Measurements from ENCODE around the gene BPGM. TPM values are rescaled to one million over a fixed set of nuclear protein-coding genes. Genes with fewer than 3 reads are reported as not detected.

Gene BPGM
- total and polyA plus RNA-seq, 11 donors, result 12.3 to 26.0 (median 15.4) TPM

DNA sequence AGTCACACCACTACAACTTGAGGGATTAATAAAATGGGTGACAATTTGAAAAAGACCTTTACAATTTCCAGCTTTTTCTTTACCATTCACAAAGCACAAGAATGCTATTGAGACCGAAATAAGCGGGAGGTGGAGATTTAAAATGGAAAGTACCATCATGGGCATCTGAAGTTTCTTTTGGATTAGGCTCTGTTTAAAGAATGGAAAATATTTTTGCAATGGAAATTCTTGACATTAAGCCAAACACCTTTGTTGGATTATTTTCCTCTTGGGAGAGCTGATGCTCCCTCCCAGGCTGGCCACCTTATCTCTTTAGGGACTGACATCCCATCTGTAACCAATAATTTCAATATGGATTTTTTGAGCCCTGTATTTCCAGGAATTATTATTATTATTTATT lies 62.5 kb downstream of the BPGM start:
- intact Hi-C loops (cut with DNase I), result loop anchor here in 2 of 10 donors (5.0 to 10.0 kb wide), 2 partner anchors 146 to 228 kb away; no protein-coding TSS in a partner anchor
- H3K27ac ChIP-seq, result peak overlapping the region in 1 of 12 donors; percentile 1
- ATAC-seq, result no peak

GRCh38 chr7:134710511-134710853 lies 63.8 kb downstream of the BPGM start:
- Histone ChIP-seq H3K27ac (peak overlapping the region in 1 of 12 donors; percentile 26), H3K4me1 (peaks cover 0 to 5% (median 0%) of the 10 kb centered on the region in 12 donors), H3K4me3 (no peak overlapping the region), H3K36me3 (no peaks in the 10 kb centered on the region), H3K9me3 (no peaks in the 10 kb centered on the region), H3K27me3 (no peaks in the 10 kb centered on the region)
- intact Hi-C loops (cut with DNase I), result no loop called here
- ATAC-seq (peak in 1 of 4 donors; percentile 50), DNase-seq (no peak)
- WGBS, 4 donors, result 86 to 93% (median 91%) methylated on average over 8 of the region's 8 CpGs
- no peak for TF ChIP-seq POLR2A (IDR thresholded peaks at IDR 0.05)
- TF ChIP-seq, protein P1, sequence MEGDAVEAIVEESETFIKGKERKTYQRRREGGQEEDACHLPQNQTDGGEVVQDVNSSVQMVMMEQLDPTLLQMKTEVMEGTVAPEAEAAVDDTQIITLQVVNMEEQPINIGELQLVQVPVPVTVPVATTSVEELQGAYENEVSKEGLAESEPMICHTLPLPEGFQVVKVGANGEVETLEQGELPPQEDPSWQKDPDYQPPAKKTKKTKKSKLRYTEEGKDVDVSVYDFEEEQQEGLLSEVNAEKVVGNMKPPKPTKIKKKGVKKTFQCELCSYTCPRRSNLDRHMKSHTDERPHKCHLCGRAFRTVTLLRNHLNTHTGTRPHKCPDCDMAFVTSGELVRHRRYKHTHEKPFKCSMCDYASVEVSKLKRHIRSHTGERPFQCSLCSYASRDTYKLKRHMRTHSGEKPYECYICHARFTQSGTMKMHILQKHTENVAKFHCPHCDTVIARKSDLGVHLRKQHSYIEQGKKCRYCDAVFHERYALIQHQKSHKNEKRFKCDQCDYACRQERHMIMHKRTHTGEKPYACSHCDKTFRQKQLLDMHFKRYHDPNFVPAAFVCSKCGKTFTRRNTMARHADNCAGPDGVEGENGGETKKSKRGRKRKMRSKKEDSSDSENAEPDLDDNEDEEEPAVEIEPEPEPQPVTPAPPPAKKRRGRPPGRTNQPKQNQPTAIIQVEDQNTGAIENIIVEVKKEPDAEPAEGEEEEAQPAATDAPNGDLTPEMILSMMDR (IDR thresholded peaks at IDR 0.05), result no peak

More for the DNA sequence above, 62.5 kb downstream of the BPGM start:
- 78 to 87% (median 82%) methylated on average over 2 of the region's 2 CpGs for WGBS, 4 donors
- Histone ChIP-seq H3K4me3 (no peak overlapping the region), H3K4me1 (peaks cover 0 to 8% (median 0%) of the 10 kb centered on the region in 12 donors), H3K9me3 (no peaks in the 10 kb centered on the region), H3K36me3 (no peaks in the 10 kb centered on the region), H3K27me3 (no peaks in the 10 kb centered on the region)
- no peak for DNase-seq
- TF ChIP-seq, protein P1 (IDR thresholded peaks at IDR 0.05), result no peak
- no peak for TF ChIP-seq POLR2A (IDR thresholded peaks at IDR 0.05)

GRCh38 chr7:134710854-134711624 lies 64.4 kb downstream of the BPGM start:
- H3K27me3 ChIP-seq, result no peaks in the 10 kb centered on the region
- TF ChIP-seq, protein P1 (IDR thresholded peaks at IDR 0.05), result no peak
- no peak for TF ChIP-seq POLR2A (IDR thresholded peaks at IDR 0.05)
- peak overlapping the region in 1 of 12 donors; percentile 26 for H3K27ac ChIP-seq
- H3K4me3 ChIP-seq, result no peak overlapping the region
- intact Hi-C loops (cut with DNase I), result no loop called here
- no peaks in the 10 kb centered on the region for H3K9me3 ChIP-seq
- 64 to 71% (median 70%) methylated on average over 9 of the region's 9 CpGs for WGBS, 4 donors
- ATAC-seq, result no peak
- H3K4me1 ChIP-seq, result peaks cover 0 to 5% (median 0%) of the 10 kb centered on the region in 12 donors
- H3K36me3 ChIP-seq, result no peaks in the 10 kb centered on the region
- DNase-seq, result no peak

GRCh38 chr7:134712196-134712595 lies 65.5 kb downstream of the BPGM start:
- no peaks in the 10 kb centered on the region for H3K9me3 ChIP-seq

More at GRCh38 chr7:134712196-134712595, 65.5 kb downstream of the BPGM start:
- H3K4me3 ChIP-seq, result no peak overlapping the region
- H3K36me3 ChIP-seq, result no peaks in the 10 kb centered on the region
- 89 to 93% (median 92%) methylated on average over 4 of the region's 4 CpGs for WGBS, 4 donors
- no peak overlapping the region for H3K27ac ChIP-seq
- TF ChIP-seq, protein P1 (IDR thresholded peaks at IDR 0.05), result no peak
- no peak for TF ChIP-seq POLR2A (IDR thresholded peaks at IDR 0.05)
- DNase-seq (no peak), ATAC-seq (no peak)
- peaks cover 0 to 5% (median 0%) of the 10 kb centered on the region in 12 donors for H3K4me1 ChIP-seq
- no peaks in the 10 kb centered on the region for H3K27me3 ChIP-seq
- intact Hi-C loops (cut with DNase I), result no loop called here

Measured in heart left ventricle (tissue), 16 donors.